ENCODE results near the gene CHD9. TPM values are rescaled to one million over a fixed set of nuclear protein-coding genes. Genes with fewer than 3 reads are reported as not detected.
A peak's percentile ranks its signal among the peaks of the same experiment; 100 is the strongest.

Gene CHD9
- total and polyA plus RNA-seq, 9 of the 15 experiments (the other 6 are each of a cell fraction or from before 2014, with no cell fraction given) = 29.0 to 69.3 (median 40.6) TPM

DNA sequence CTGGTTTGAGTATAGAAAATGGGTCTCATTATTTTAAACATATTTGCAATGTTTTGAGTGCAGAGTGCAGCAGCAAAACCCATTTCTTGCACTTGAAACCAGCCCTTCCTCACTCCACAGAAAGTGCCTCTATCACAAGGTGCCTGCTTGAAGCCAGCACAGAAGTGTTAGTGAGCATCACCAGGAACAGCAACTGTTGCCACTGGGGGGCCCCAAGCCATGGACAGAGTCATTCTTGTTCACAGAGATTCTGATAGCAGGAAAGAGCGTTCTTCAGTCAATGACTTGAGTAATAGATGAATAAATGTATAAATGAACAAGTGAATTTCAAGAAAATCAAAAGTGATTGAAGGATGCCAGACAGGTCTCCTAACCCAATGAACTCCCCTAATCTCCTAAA is 47.7 kb upstream of the CHD9 start:
- POLR2A ChIA-PET = no interaction called here
- no peaks in the 10 kb centered on the region for H4K20me1 ChIP-seq (replicated peaks; ENCODE audit: control insufficient read depth, insufficient read depth, low read length)
- peak in 1 of 4 experiments; percentile 14 for DNase-seq (ENCODE audit: extremely low read depth in 1 of 4, low spot score in 3 of 4)
- no peaks in the 10 kb centered on the region for H3K4me1 ChIP-seq (replicated peaks in 1 of 2; ENCODE audit: control insufficient read depth in 2 of 2, insufficient read depth in 2 of 2, low read length in 2 of 2)
- in situ Hi-C loops (cut with MboI) = no loop called here
- BruUV-seq (replicated peaks) = no TSS peak
- H2AFZ ChIP-seq (ENCODE audit: low read depth, low read length) = no peak overlapping the region
- no peaks in the 10 kb centered on the region for H3K9me1 ChIP-seq (ENCODE audit: control insufficient read depth, insufficient read depth, low read length)
- no peak overlapping the region for H3K27ac ChIP-seq (ENCODE audit: extremely low read depth, low read depth, low read length)
- H3K9ac ChIP-seq (ENCODE audit: insufficient read depth in 1 of 2, low read depth in 2 of 2, low read length in 2 of 2) = no peak overlapping the region
- TF ChIP-seq ZNF324 (CRISPR knock-in tag; IDR thresholded peaks at IDR 0.05) = no peak
- TF ChIP-seq, protein P1, sequence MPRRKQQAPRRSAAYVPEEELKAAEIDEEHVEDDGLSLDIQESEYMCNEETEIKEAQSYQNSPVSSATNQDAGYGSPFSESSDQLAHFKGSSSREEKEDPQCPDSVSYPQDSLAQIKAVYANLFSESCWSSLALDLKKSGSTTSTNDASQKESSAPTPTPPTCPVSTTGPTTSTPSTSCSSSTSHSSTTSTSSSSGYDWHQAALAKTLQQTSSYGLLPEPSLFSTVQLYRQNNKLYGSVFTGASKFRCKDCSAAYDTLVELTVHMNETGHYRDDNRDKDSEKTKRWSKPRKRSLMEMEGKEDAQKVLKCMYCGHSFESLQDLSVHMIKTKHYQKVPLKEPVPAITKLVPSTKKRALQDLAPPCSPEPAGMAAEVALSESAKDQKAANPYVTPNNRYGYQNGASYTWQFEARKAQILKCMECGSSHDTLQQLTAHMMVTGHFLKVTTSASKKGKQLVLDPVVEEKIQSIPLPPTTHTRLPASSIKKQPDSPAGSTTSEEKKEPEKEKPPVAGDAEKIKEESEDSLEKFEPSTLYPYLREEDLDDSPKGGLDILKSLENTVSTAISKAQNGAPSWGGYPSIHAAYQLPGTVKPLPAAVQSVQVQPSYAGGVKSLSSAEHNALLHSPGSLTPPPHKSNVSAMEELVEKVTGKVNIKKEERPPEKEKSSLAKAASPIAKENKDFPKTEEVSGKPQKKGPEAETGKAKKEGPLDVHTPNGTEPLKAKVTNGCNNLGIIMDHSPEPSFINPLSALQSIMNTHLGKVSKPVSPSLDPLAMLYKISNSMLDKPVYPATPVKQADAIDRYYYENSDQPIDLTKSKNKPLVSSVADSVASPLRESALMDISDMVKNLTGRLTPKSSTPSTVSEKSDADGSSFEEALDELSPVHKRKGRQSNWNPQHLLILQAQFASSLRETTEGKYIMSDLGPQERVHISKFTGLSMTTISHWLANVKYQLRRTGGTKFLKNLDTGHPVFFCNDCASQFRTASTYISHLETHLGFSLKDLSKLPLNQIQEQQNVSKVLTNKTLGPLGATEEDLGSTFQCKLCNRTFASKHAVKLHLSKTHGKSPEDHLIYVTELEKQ (CRISPR knock-in tag; IDR thresholded peaks at IDR 0.05) = no peak
- no peak for TF ChIP-seq GTF2F1 (IDR thresholded peaks at IDR 0.05; ENCODE audit: low read depth, low read length)
- TF ChIP-seq, protein P2, sequence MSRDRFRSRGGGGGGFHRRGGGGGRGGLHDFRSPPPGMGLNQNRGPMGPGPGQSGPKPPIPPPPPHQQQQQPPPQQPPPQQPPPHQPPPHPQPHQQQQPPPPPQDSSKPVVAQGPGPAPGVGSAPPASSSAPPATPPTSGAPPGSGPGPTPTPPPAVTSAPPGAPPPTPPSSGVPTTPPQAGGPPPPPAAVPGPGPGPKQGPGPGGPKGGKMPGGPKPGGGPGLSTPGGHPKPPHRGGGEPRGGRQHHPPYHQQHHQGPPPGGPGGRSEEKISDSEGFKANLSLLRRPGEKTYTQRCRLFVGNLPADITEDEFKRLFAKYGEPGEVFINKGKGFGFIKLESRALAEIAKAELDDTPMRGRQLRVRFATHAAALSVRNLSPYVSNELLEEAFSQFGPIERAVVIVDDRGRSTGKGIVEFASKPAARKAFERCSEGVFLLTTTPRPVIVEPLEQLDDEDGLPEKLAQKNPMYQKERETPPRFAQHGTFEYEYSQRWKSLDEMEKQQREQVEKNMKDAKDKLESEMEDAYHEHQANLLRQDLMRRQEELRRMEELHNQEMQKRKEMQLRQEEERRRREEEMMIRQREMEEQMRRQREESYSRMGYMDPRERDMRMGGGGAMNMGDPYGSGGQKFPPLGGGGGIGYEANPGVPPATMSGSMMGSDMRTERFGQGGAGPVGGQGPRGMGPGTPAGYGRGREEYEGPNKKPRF (IDR thresholded peaks at IDR 0.05; ENCODE audit: low read depth, low read length) = no peak
- TF ChIP-seq ZNF24 (IDR thresholded peaks at IDR 0.05) = no peak
- TF ChIP-seq, protein P3, sequence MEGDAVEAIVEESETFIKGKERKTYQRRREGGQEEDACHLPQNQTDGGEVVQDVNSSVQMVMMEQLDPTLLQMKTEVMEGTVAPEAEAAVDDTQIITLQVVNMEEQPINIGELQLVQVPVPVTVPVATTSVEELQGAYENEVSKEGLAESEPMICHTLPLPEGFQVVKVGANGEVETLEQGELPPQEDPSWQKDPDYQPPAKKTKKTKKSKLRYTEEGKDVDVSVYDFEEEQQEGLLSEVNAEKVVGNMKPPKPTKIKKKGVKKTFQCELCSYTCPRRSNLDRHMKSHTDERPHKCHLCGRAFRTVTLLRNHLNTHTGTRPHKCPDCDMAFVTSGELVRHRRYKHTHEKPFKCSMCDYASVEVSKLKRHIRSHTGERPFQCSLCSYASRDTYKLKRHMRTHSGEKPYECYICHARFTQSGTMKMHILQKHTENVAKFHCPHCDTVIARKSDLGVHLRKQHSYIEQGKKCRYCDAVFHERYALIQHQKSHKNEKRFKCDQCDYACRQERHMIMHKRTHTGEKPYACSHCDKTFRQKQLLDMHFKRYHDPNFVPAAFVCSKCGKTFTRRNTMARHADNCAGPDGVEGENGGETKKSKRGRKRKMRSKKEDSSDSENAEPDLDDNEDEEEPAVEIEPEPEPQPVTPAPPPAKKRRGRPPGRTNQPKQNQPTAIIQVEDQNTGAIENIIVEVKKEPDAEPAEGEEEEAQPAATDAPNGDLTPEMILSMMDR (IDR thresholded peaks at IDR 0.05 in 2 of 3, conservative IDR thresholded peaks at IDR 0.05 in 1 of 3; ENCODE audit: insufficient read depth in 2 of 3, low read depth in 1 of 3, low read length in 3 of 3) = peak in 2 of 3 experiments; percentile 15 to 22; a peak in 1 of 6 replicates
- no peaks in the 10 kb centered on the region for H3K79me2 ChIP-seq (ENCODE audit: control insufficient read depth, insufficient read depth, low read length)
- peak; percentile 70 for ATAC-seq
- 10% methylated on average over 1 of the region's 1 CpG for WGBS (ENCODE audit: insufficient coverage, low coverage, missing lambda C conversion rate)
- H3K4me2 ChIP-seq (ENCODE audit: insufficient read depth, low read length) = no peak overlapping the region
- H3K27me3 ChIP-seq (ENCODE audit: control insufficient read depth in 2 of 2, insufficient read depth in 2 of 2, low read length in 2 of 2) = no peaks in the 10 kb centered on the region
- intact Hi-C loops (cut with micrococcal nuclease) = no loop called here
- FAIRE-seq = no peak
- no peaks in the 10 kb centered on the region for H3K9me3 ChIP-seq (replicated peaks; ENCODE audit: control insufficient read depth, insufficient read depth, low read depth, low read length)
- H3K36me3 ChIP-seq (ENCODE audit: control insufficient read depth, insufficient read depth, low read length) = no peaks in the 10 kb centered on the region
- H3K4me3 ChIP-seq = no peak overlapping the region
- CTCF ChIA-PET (ENCODE audit: low intra/inter-chr PET ratio) = no interaction called here
